GM18520 (cell line): ENCODE data around the gene ASCL3.
A peak's percentile ranks its signal among the peaks of the same experiment; 100 is the strongest.
"Not testable (repeated sequence)": the region's sequence is repeated elsewhere in the genome, so short reads cannot be mapped to it uniquely, and the experiment has no call there.

Experiments used
- ATAC-seq: cut with Tn5 transposase; IDR thresholded peaks from one replicate; pipeline ENCODE4 v1.9.1; 2021; ENCODE audit not compliant: unreplicated experiment

ASCL3 gene

GRCh38 chr11:8948886-8949285 lies 6.1 kb upstream of the ASCL3 start:
- no peak for ATAC-seq

- ATAC-seq: no peak
Measured at GRCh38 chr11:8947230-8947943, 4.6 kb upstream of the ASCL3 start.

DNA sequence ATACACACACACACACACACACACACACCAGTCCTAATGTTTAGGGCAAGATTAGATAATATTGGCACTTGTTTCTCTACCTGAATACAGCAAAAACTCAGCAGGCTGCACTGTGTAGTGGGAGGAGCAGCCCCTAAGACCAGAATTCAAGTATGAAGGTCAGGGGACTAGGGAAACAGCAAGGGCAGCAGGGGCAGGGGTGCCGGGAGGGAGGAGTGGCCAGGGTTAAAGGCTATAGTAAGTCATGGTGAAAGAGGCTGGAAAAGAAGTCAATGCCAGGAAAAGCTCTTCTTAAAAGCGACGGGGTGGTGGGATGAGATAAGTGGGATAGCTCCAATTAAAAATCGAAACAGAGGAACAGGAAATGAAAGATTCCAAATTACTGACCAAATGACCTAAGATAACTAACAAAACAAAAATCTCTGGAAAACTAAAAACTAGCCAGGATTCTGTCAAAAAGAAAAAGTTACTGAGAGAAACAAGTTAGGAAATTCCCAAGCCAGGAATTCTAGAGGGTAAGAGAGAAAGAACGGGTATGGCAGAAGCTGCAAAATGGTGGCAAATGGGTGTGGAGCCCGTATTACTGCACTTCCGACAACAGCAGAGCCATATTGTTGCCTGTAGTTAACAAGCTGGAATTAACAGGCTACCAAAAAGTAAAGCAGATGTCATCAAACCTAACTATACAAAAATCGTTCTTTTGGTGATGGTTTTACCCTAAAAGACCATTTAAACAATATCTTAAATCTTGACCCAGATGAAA lies 1.3 kb downstream of the ASCL3 start:
- ATAC-seq: no peak

- ATAC-seq: no peak
Measured at GRCh38 chr11:8937659-8938058, 5.2 kb downstream of the ASCL3 start.

- peak; percentile 50 for ATAC-seq
Measured at GRCh38 chr11:8937159-8937558, 5.7 kb downstream of the ASCL3 start.

- not testable (repeated sequence) for ATAC-seq
Measured at GRCh38 chr11:8935789-8936188, 7.0 kb downstream of the ASCL3 start.

- ATAC-seq: no peak
Measured at GRCh38 chr11:8934742-8935488, 7.9 kb downstream of the ASCL3 start.

- ATAC-seq: no peak
Measured at GRCh38 chr11:8933931-8934330, 8.9 kb downstream of the ASCL3 start.

DNA sequence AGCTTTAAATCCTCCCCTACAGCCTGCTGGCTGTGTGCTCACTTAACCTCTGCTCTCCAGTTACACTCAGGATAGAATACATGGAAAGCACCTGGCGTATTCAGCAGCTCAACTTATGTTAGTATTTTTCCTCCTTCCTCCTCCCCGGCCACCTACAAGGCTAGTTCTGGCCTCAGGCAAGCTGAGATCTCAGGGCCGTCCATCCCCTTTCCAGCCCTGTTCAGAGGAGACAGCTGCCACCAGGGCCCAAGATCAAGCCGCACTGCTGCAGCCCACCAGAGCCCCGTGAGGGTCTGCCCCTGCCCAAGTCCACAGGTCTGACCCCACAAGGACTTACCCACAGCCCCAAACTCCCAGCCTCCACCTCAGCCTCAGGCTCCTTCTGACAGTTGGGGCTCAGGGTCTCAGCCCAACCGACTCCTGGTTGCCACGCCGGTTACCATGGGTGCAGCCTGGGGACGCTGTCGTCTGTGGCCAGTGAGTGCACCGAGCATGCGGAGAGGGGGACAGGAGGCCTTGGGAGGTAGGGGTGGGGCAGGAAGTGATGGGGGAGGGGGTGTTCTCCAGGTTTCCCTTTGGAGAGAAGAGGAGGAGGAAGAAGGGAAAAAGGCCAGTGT lies 10.1 kb downstream of the ASCL3 start, which contains the start of gene C11orf16:
TSS of gene C11orf16 (minus strand) at position 384 of the 617 bp plus-strand sequence. CDS start 639 bp downstream, outside the sequence.
- no peak for ATAC-seq

GRCh38 chr11:8930456-8931175 lies 12.2 kb downstream of the ASCL3 start:
- no peak for ATAC-seq

DNA sequence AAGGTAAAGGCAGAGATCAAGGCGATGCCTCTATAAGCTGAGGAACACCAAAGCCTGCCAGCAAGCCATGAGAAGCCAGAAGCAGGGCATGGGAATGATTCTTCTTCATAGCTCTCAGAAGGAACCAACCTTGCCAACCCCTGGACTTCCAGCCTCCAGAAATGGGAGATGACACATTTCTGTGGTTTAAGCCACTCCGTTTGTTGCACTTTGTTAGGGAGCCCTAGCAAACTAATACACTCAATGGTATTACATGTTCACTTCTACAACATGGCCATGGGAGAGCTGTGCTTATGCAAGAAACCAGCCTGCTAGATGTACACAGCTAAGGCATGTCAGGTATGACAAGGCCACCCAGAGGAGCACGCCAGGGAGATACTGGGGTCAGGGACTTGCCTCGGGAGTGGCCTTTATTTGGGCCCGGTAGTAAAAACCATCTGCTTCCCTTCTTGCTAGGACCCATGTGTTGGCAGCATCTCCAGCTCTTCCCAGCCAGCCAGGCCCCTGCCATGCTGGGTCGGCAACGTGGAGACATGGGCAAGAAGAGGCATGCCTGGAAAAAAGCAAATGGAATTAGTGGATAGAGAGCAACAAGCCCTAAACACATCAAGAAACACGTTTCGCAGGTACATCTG lies 13.7 kb downstream of the ASCL3 start:
- ATAC-seq: no peak

DNA sequence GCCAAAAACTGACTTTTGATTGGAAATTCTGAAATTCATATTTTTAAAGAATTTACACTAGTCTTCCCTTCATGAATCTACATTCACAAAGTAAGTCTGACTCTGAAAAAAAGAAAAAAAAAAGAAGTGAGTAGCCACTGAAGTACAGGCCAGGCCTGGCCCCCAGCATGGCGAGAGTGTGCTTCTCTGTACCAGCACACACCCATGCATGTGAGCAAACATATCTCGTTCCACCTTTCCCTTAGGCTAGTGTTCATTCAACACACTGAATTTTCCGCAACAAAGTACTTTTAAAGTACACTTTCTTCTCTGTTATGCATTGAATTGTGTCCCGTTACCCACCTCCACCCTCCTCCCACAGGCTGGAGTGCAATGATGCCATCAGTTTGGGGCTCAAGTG lies 14.6 kb downstream of the ASCL3 start:
- ATAC-seq: no peak

GRCh38 chr11:8927233-8927632 lies 15.6 kb downstream of the ASCL3 start:
- ATAC-seq: no peak

DNA sequence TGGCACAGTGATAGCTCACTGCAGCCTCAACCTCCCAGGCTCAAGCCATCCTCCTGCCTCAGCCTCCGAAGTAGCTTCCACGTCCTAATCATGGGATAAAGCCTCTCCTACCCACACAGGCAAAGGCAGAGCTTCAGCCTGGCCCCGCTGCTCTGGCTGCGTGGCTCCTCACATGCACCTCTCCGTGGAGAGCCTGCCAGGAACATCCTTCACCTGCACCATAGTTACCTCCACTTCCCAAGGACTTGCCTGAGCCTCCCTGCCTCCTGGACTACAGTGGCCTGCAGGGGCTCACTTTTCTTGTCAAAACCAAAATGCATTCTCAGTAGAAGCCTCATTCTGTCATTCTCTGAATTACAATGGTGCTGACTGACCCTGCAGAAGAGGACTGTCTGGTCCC lies 16.6 kb downstream of the ASCL3 start:
- ATAC-seq: no peak

- no peak for ATAC-seq
Measured at GRCh38 chr11:8925711-8926110, 17.1 kb downstream of the ASCL3 start.

DNA sequence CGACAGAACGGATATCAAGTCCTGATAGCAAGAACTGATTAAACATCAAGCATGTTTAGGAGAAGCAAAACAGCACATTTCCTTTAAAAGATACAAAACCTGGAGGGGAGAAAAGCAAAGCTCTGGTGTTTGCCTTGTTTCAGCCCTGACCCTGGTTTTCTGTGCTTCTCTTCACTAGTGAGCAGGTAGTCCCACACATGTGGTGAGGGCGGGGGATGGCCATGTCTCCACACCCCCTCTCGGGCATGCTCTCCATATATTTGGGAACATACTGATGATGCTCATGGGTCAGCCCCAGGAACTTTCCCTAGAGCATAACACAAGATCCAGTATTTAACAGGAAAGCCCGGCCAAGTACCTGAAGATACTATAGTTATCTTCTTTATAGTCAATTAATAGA lies 20.1 kb downstream of the ASCL3 start:
- no peak for ATAC-seq

- ATAC-seq: no peak
Measured at GRCh38 chr11:8917157-8917825, 25.5 kb downstream of the ASCL3 start.

DNA sequence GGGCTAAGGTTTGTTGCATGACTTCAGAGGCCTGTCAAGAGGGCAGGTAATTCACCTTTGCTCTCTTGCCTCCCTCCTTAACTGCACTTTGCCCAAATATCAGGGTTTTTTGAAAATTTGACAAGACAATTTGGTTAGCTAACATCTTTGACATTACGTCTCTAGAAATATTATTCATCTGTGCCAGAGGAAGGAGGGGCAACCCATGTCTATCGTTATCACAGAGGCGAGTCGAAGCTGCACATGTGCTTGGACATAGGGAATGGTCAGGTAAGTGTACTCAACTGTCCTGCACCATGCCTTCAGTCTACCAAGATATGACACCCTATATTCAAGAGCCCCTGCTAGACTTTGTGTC lies 28.2 kb downstream of the ASCL3 start:
- no peak for ATAC-seq

- no peak for ATAC-seq
Measured at GRCh38 chr11:8913961-8914660, 28.7 kb downstream of the ASCL3 start.
